Peyer's patch (tissue), 4 donors: ENCODE results near the gene SIN3B. TPM values are rescaled to one million over a fixed set of nuclear protein-coding genes. Genes with fewer than 3 reads are reported as not detected.

Experiments
- DNase-seq, 3 donors: peaks; one replicate each; pipeline ENCODE4 v3.0.0-alpha.2; 2017 to 2019
- H3K27ac ChIP-seq, 4 donors: fragments of 200-600 bp; sonication (generic); one replicate each; pipeline ENCODE4 v1.5.1; 2016 to 2019
- H3K27me3 ChIP-seq, 2 donors: fragments of 200-600 bp; sonication (generic); one replicate each; pipeline ENCODE4 v1.5.1; 2019
- H3K36me3 ChIP-seq, 3 donors: fragments of 200-600 bp; sonication (generic); one replicate each; pipeline ENCODE4 v1.5.1; 2016 to 2019
- H3K4me1 ChIP-seq, 4 donors: fragments of 200-600 bp; sonication (generic); one replicate each; pipeline ENCODE4 v1.5.1; 2016 to 2019
- H3K4me3 ChIP-seq, 4 donors: fragments of 200-600 bp; sonication (generic); 1 replicate in 3 of 4; 2 replicates in 1 of 4; pipeline ENCODE4 v1.5.1; 2016 to 2019; ENCODE audit warnings: mild to moderate bottlenecking in 1 of 4
- H3K9me3 ChIP-seq, 4 donors: fragments of 200-600 bp; sonication (generic); one replicate each; pipeline ENCODE4 v1.5.1; 2016 to 2019; ENCODE audit warnings: mild to moderate bottlenecking in 1 of 4
- POLR2A ChIP-seq, 2 donors: fragments of 450-650 bp; IDR thresholded peaks; one replicate each; pipeline ENCODE4 v1.5.1; 2017; ENCODE audit warnings: antibody characterized with exemption in 2 of 2, mild to moderate bottlenecking in 2 of 2, moderate library complexity in 2 of 2
- total RNA-seq, 4 donors: library from RNA; depleted of rRNA; stranded (reverse); fragments of >200 nt; gene quantifications; one replicate each; pipeline ENCODE4 v1.1.0, GENCODE V29; 2016
- TF ChIP-seq, protein P1 (sequence below), 6 experiments: fragments of 450-650 bp in 4 of 6; fragments of 200-600 bp in 2 of 6; sonication (generic) in 1 of 6; IDR thresholded peaks; one replicate each; pipeline ENCODE4 v1.5.1; 2017 to 2019; ENCODE audit warnings: antibody characterized with exemption in 6 of 6, mild to moderate bottlenecking in 3 of 6, moderate library complexity in 1 of 6

Gene SIN3B
- total RNA-seq, 4 donors from 2014 or later: 32.4 to 459 (median 86.2) TPM

DNA sequence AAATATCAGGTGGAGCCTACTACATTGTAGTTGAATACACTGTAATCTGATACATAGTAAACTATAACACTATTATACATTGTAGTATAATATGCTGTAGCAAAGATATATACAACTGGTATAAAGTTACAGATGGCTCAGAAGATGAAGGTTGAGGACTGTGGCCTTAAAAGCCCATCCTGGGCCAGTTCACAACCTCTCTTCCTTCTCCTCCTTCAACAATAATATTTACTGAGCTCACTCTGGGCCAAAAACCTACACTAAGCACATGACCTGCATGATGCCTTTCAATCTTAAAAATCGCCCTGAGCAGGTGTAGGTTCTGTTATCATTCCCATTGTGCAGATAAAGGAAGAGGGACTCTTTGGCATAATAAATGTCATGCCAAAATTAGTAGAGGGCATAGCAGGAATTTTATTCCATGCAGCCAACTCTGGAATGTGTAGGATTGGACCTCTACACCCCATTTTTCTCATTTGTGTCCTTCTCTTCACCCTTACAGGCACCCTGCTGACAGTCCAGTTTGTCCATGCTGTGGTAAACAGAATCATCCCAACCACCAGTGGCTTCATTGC is 14.6 kb upstream of the SIN3B start:
- Histone ChIP-seq H3K27me3 (no peaks in the 10 kb centered on the region), H3K9me3 (peaks cover 0 to 6% (median 0%) of the 10 kb centered on the region in 4 donors), H3K4me1 (no peaks in the 10 kb centered on the region), H3K27ac (no peak overlapping the region), H3K36me3 (no peaks in the 10 kb centered on the region), H3K4me3 (no peak overlapping the region)
- no peak for TF ChIP-seq POLR2A (IDR thresholded peaks at IDR 0.05)
- TF ChIP-seq, protein P1, sequence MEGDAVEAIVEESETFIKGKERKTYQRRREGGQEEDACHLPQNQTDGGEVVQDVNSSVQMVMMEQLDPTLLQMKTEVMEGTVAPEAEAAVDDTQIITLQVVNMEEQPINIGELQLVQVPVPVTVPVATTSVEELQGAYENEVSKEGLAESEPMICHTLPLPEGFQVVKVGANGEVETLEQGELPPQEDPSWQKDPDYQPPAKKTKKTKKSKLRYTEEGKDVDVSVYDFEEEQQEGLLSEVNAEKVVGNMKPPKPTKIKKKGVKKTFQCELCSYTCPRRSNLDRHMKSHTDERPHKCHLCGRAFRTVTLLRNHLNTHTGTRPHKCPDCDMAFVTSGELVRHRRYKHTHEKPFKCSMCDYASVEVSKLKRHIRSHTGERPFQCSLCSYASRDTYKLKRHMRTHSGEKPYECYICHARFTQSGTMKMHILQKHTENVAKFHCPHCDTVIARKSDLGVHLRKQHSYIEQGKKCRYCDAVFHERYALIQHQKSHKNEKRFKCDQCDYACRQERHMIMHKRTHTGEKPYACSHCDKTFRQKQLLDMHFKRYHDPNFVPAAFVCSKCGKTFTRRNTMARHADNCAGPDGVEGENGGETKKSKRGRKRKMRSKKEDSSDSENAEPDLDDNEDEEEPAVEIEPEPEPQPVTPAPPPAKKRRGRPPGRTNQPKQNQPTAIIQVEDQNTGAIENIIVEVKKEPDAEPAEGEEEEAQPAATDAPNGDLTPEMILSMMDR (IDR thresholded peaks at IDR 0.05): no peak
- DNase-seq: no peak

DNA sequence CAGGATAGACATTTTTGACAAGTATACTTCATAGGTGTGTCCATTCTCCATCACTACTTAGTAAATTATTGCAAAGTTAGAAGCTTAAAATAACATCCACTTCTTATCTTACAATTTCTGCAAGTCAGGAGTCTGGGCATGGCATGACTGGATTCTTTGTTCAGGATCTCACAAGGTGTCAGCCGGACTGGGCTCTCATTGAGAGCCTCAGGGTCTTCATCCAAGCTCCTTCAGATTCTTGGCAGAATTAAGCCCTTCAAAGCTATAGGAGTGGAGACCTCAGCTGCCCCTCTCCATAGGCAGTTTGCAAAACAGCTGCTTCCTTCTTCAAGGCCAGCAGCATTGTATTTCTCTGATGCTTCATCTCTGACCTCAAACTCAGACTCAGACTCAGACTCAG is 9.1 kb upstream of the SIN3B start:
- no peak overlapping the region for H3K4me3 ChIP-seq
- no peak for DNase-seq
- TF ChIP-seq, protein P1 (IDR thresholded peaks at IDR 0.05): no peak
- TF ChIP-seq POLR2A (IDR thresholded peaks at IDR 0.05): no peak
- H3K27ac ChIP-seq: no peak overlapping the region
- H3K9me3 ChIP-seq: no peaks in the 10 kb centered on the region
- H3K4me1 ChIP-seq: no peaks in the 10 kb centered on the region
- no peaks in the 10 kb centered on the region for H3K36me3 ChIP-seq
- H3K27me3 ChIP-seq: no peaks in the 10 kb centered on the region

DNA sequence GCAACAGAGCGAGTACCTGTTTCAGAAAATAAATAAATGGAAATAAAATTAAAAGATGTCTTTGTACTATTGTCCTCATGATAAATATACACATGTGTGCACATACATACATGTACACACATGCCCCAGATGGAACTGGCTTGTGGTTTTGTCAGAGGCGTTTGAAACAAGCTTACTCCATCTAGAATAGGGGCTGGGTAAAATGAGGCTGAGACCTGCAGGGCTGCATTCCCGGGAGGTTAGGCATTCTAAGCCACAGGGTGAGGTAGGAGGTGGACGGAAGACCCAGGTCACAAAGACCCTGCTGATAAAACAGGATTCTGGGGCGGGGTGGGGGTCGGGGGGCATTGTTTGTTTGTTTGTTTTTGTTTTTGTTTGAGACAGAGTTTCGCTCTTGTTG is 8.1 kb upstream of the SIN3B start:
- Histone ChIP-seq H3K27me3 (no peaks in the 10 kb centered on the region), H3K4me1 (peaks cover 0 to 5% (median 0%) of the 10 kb centered on the region in 4 donors), H3K4me3 (no peak overlapping the region), H3K9me3 (no peaks in the 10 kb centered on the region), H3K27ac (no peak overlapping the region), H3K36me3 (no peaks in the 10 kb centered on the region)
- no peak for TF ChIP-seq POLR2A (IDR thresholded peaks at IDR 0.05)
- TF ChIP-seq, protein P1 (IDR thresholded peaks at IDR 0.05): no peak
- DNase-seq: no peak

DNA sequence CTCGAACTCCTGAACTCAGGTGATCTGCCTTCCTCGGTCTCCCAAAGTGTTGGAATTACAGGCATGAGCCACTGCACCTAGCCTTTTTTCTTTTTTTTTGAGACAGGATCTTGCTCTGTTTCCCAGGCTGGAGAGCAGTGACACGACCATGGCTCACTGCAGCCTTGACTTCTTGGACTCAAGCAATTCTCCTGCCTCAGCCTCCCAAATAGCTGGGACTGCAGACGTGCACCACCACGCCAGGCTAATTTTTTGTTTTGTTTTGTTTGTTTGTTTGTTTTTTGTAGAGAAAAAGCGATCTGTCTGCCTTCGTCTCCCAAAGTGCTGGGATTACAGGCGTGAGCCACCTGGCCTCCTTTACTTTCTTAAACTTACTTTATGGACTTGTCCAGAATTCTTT is 6.5 kb upstream of the SIN3B start:
- H3K4me1 ChIP-seq: peaks cover 0 to 5% (median 0%) of the 10 kb centered on the region in 4 donors
- no peak for TF ChIP-seq POLR2A (IDR thresholded peaks at IDR 0.05)
- TF ChIP-seq, protein P1 (IDR thresholded peaks at IDR 0.05): no peak
- no peaks in the 10 kb centered on the region for H3K9me3 ChIP-seq
- H3K27me3 ChIP-seq: no peaks in the 10 kb centered on the region
- H3K36me3 ChIP-seq: no peaks in the 10 kb centered on the region
- H3K4me3 ChIP-seq: no peak overlapping the region
- no peak overlapping the region for H3K27ac ChIP-seq
- DNase-seq: no peak

DNA sequence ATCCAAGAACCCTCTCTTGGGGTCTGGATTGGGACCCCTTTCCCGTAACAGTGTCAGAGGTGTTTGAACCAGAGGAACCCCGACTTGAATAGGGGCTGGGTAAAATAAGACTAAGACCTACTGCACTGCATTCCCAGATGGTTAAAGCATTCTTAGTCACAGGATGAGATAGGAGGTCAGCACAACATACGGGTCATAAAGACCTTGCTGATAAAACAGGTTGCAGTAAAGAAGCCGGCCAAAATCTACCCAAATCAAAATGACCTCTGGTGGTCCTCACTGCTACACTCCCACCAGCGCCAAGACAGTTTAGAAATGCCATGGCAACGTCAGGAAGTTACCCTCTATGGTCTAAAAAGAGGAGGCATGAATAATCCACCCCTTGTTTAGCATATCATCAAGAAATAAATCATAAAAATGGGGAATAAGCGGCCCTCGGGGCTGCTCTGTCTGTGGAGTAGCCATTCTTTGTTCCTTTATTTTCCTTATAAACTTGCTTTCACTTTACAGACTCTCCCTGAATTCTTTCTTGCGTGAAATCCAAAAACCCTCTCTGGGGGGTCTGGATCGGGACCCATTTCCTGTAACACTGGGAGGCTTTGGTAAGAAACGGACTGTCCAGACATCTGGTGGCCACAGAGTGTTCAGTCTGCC is 4.4 kb upstream of the SIN3B start:
- H3K4me1 ChIP-seq: peaks cover 0 to 6% (median 1%) of the 10 kb centered on the region in 4 donors
- no peak for DNase-seq
- peak overlapping the region in 3 of 4 donors; percentile 1 to 40 (median 27) for H3K4me3 ChIP-seq
- no peak for TF ChIP-seq POLR2A (IDR thresholded peaks at IDR 0.05)
- TF ChIP-seq, protein P1 (IDR thresholded peaks at IDR 0.05): no peak
- no peaks in the 10 kb centered on the region for H3K36me3 ChIP-seq
- H3K27ac ChIP-seq: peak overlapping the region in 3 of 4 donors; percentile 20 to 67 (median 48)
- H3K9me3 ChIP-seq: no peaks in the 10 kb centered on the region
- no peaks in the 10 kb centered on the region for H3K27me3 ChIP-seq
